ENCODE measurements around the gene COX6B1.
A peak's percentile ranks its signal among the peaks of the same experiment; 100 is the strongest.

The COX6B1 gene

GRCh38 chr19:35693422-35693821, 45.3 kb downstream of the COX6B1 start:
- no peak overlapping the region for H3K4me3 ChIP-seq (ENCODE audit: control insufficient read depth in 1 of 7, extremely low read depth in 1 of 7, insufficient read depth in 4 of 7, low read depth in 2 of 7, low read length in 6 of 7)
- CTCF ChIA-PET: interaction anchor here (0.7 to 5.3 kb wide), 7 partner anchors 9 to 66 kb away, joined by 3 to 43 read pairs (median 3); partner anchors contain the start of gene COX6B1
- no peaks in the 10 kb centered on the region for H3K9me3 ChIP-seq (ENCODE audit: control extremely low read depth in 1 of 5, control insufficient read depth in 4 of 5, insufficient read depth in 2 of 5, low read depth in 1 of 5, low read length in 4 of 5)
- 5% methylated on average over 3 of the region's 8 CpGs for WGBS (ENCODE audit: insufficient coverage)
- no peaks in the 10 kb centered on the region for H3K36me3 ChIP-seq (ENCODE audit: control insufficient read depth in 4 of 4, insufficient read depth in 4 of 4, low read length in 3 of 4)
- DNase-seq: no peak
- H3K27ac ChIP-seq (ENCODE audit: insufficient read depth in 1 of 2, low read depth in 1 of 2, low read length in 2 of 2, poor library complexity in 1 of 2, severe bottlenecking in 2 of 2): no peak overlapping the region
- peaks cover 0 to 4% (median 0%) of the 10 kb centered on the region in 5 experiments for H3K27me3 ChIP-seq (replicated peaks in 2 of 5; ENCODE audit: control insufficient read depth in 4 of 5, insufficient read depth in 5 of 5, low read length in 4 of 5)
- POLR2A ChIA-PET: no interaction called here
- no peaks in the 10 kb centered on the region for H3K4me1 ChIP-seq (ENCODE audit: control extremely low read depth in 1 of 4, control insufficient read depth in 4 of 4, insufficient read depth in 4 of 4, low read length in 3 of 4)

GRCh38 chr19:35693835-35694599, 45.9 kb downstream of the COX6B1 start:
- Histone ChIP-seq H3K27me3 (replicated peaks in 2 of 5; ENCODE audit: control insufficient read depth in 4 of 5, insufficient read depth in 5 of 5, low read length in 4 of 5) (peaks cover 0 to 4% (median 0%) of the 10 kb centered on the region in 5 experiments), H3K9me3 (ENCODE audit: control extremely low read depth in 1 of 5, control insufficient read depth in 4 of 5, insufficient read depth in 2 of 5, low read depth in 1 of 5, low read length in 4 of 5) (no peaks in the 10 kb centered on the region), H3K4me1 (ENCODE audit: control extremely low read depth in 1 of 4, control insufficient read depth in 4 of 4, insufficient read depth in 4 of 4, low read length in 3 of 4) (no peaks in the 10 kb centered on the region), H3K27ac (ENCODE audit: insufficient read depth in 1 of 2, low read depth in 1 of 2, low read length in 2 of 2, poor library complexity in 1 of 2, severe bottlenecking in 2 of 2) (no peak overlapping the region), H3K4me3 (ENCODE audit: control insufficient read depth in 1 of 7, extremely low read depth in 1 of 7, insufficient read depth in 4 of 7, low read depth in 2 of 7, low read length in 6 of 7) (no peak overlapping the region), H3K36me3 (ENCODE audit: control insufficient read depth in 4 of 4, insufficient read depth in 4 of 4, low read length in 3 of 4) (no peaks in the 10 kb centered on the region)
- DNase-seq: peak; percentile 87 to 92 (median 91)
- WGBS (ENCODE audit: insufficient coverage): 29% methylated on average over 3 of the region's 8 CpGs
- ChIA-PET CTCF (interaction anchor here (0.7 to 5.3 kb wide), 10 partner anchors 8 to 147 kb away, joined by 3 to 43 read pairs (median 5); partner anchors contain the start of genes LIN37 and ZBTB32), POLR2A (no interaction called here)

GRCh38 chr19:35695895-35696422, 47.8 kb downstream of the COX6B1 start:
- WGBS (ENCODE audit: insufficient coverage): 90% methylated on average over 1 of the region's 2 CpGs
- Histone ChIP-seq H3K36me3 (ENCODE audit: control insufficient read depth in 4 of 4, insufficient read depth in 4 of 4, low read length in 3 of 4) (no peaks in the 10 kb centered on the region), H3K9me3 (ENCODE audit: control extremely low read depth in 1 of 5, control insufficient read depth in 4 of 5, insufficient read depth in 2 of 5, low read depth in 1 of 5, low read length in 4 of 5) (no peaks in the 10 kb centered on the region), H3K4me3 (ENCODE audit: control insufficient read depth in 1 of 7, extremely low read depth in 1 of 7, insufficient read depth in 4 of 7, low read depth in 2 of 7, low read length in 6 of 7) (no peak overlapping the region), H3K27ac (ENCODE audit: insufficient read depth in 1 of 2, low read depth in 1 of 2, low read length in 2 of 2, poor library complexity in 1 of 2, severe bottlenecking in 2 of 2) (no peak overlapping the region), H3K4me1 (ENCODE audit: control extremely low read depth in 1 of 4, control insufficient read depth in 4 of 4, insufficient read depth in 4 of 4, low read length in 3 of 4) (no peaks in the 10 kb centered on the region), H3K27me3 (replicated peaks in 2 of 5; ENCODE audit: control insufficient read depth in 4 of 5, insufficient read depth in 5 of 5, low read length in 4 of 5) (peaks cover 0 to 6% (median 0%) of the 10 kb centered on the region in 5 experiments)
- ChIA-PET POLR2A (interaction anchor here (0.6 kb wide), 1 partner anchor 235 kb away, joined by 3 read pairs; no protein-coding TSS in a partner anchor), CTCF (interaction anchor here (1.8 to 5.3 kb wide), 2 partner anchors 16 to 124 kb away, joined by 10 to 43 read pairs; no protein-coding TSS in a partner anchor)
- no peak for DNase-seq

GRCh38 chr19:35696835-35697234, 48.7 kb downstream of the COX6B1 start:
- Histone ChIP-seq H3K36me3 (ENCODE audit: control insufficient read depth in 4 of 4, insufficient read depth in 4 of 4, low read length in 3 of 4) (no peaks in the 10 kb centered on the region), H3K27me3 (replicated peaks in 2 of 5; ENCODE audit: control insufficient read depth in 4 of 5, insufficient read depth in 5 of 5, low read length in 4 of 5) (peaks cover 0 to 9% (median 0%) of the 10 kb centered on the region in 5 experiments), H3K27ac (ENCODE audit: insufficient read depth in 1 of 2, low read depth in 1 of 2, low read length in 2 of 2, poor library complexity in 1 of 2, severe bottlenecking in 2 of 2) (no peak overlapping the region), H3K4me3 (ENCODE audit: control insufficient read depth in 1 of 7, extremely low read depth in 1 of 7, insufficient read depth in 4 of 7, low read depth in 2 of 7, low read length in 6 of 7) (no peak overlapping the region), H3K4me1 (ENCODE audit: control extremely low read depth in 1 of 4, control insufficient read depth in 4 of 4, insufficient read depth in 4 of 4, low read length in 3 of 4) (peaks cover 0 to 1% (median 0%) of the 10 kb centered on the region in 4 experiments), H3K9me3 (ENCODE audit: control extremely low read depth in 1 of 5, control insufficient read depth in 4 of 5, insufficient read depth in 2 of 5, low read depth in 1 of 5, low read length in 4 of 5) (no peaks in the 10 kb centered on the region)
- CTCF ChIA-PET: interaction anchor here (0.9 to 5.3 kb wide), 3 partner anchors 10 to 113 kb away, joined by 3 to 43 read pairs (median 3); no protein-coding TSS in a partner anchor
- DNase-seq: no peak
- 94% methylated on average over 4 of the region's 4 CpGs for WGBS (ENCODE audit: insufficient coverage)
- POLR2A ChIA-PET: interaction anchor here (0.6 kb wide), 1 partner anchor 234 kb away, joined by 3 read pairs; no protein-coding TSS in a partner anchor

DNA sequence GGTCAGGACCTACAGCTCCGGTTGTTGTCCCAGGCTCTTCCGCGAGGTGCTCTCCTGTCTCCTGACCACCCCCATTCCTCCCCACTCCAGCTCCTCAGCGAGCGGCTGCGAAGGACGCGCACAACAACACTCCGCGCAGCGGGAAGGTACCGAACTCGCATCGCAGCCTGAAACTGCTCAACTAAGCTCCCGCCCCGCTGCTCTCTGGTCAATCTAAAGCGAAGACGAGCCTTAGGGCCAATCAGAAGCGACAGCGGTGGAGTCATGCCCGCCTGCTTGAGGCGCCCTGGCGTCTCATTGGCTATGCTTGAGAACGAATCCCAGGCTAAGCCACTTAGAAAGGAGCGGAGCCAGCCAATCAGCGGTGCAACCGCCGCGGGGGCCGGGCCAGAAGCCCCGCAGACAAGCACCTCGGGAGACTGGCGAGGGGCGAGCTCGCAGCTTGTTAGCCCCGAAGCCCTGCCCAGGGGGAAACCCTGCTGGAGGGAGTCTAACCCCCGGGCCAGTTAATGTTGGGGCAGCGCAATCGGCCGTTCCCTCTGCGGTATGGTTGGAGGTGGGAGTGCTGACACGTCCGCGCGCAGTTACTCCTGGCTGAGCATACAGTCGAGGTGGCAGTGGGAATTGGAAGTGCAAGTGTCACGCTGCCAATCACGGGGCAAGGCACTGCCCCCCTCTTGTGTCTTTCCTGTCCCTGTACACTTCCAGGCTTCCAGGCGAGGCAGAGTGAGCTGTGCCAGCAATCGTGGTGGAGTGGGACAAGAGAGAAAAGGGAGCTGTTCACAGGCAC, 54.3 kb downstream of the COX6B1 start:
- DNase-seq: peak; percentile 97 to 99 (median 98)
- H3K4me3 ChIP-seq (ENCODE audit: control insufficient read depth in 1 of 7, extremely low read depth in 1 of 7, insufficient read depth in 4 of 7, low read depth in 2 of 7, low read length in 6 of 7): peak overlapping the region; percentile 15 to 83 (median 69)
- no peaks in the 10 kb centered on the region for H3K36me3 ChIP-seq (ENCODE audit: control insufficient read depth in 4 of 4, insufficient read depth in 4 of 4, low read length in 3 of 4)
- POLR2A ChIA-PET: interaction anchor here (0.5 kb wide), 1 partner anchor 118 kb away, joined by 3 read pairs; no protein-coding TSS in a partner anchor
- H3K27me3 ChIP-seq (replicated peaks in 2 of 5; ENCODE audit: control insufficient read depth in 4 of 5, insufficient read depth in 5 of 5, low read length in 4 of 5): peaks cover 0 to 18% (median 5%) of the 10 kb centered on the region in 5 experiments
- H3K4me1 ChIP-seq (ENCODE audit: control extremely low read depth in 1 of 4, control insufficient read depth in 4 of 4, insufficient read depth in 4 of 4, low read length in 3 of 4): peaks cover 0 to 12% (median 10%) of the 10 kb centered on the region in 4 experiments
- no peaks in the 10 kb centered on the region for H3K9me3 ChIP-seq (ENCODE audit: control extremely low read depth in 1 of 5, control insufficient read depth in 4 of 5, insufficient read depth in 2 of 5, low read depth in 1 of 5, low read length in 4 of 5)
- under 1% methylated on average over 31 of the region's 50 CpGs for WGBS (ENCODE audit: insufficient coverage)
- CTCF ChIA-PET: interaction anchor here (0.6 to 2.6 kb wide), 9 partner anchors 8 to 638 kb away, joined by 3 to 10 read pairs (median 5); no protein-coding TSS in a partner anchor
- no peak overlapping the region for H3K27ac ChIP-seq (ENCODE audit: insufficient read depth in 1 of 2, low read depth in 1 of 2, low read length in 2 of 2, poor library complexity in 1 of 2, severe bottlenecking in 2 of 2)

- H3K4me3 ChIP-seq (ENCODE audit: control insufficient read depth in 1 of 7, extremely low read depth in 1 of 7, insufficient read depth in 4 of 7, low read depth in 2 of 7, low read length in 6 of 7): no peak overlapping the region
- CTCF ChIA-PET: interaction anchor here (1.0 to 2.6 kb wide), 5 partner anchors 9 to 116 kb away, joined by 3 to 10 read pairs (median 6); no protein-coding TSS in a partner anchor
- 48% methylated on average over 5 of the region's 9 CpGs for WGBS (ENCODE audit: insufficient coverage)
Observed at GRCh38 chr19:35703343-35703742, 55.2 kb downstream of the COX6B1 start.

More at GRCh38 chr19:35703343-35703742, 55.2 kb downstream of the COX6B1 start:
- Histone ChIP-seq H3K27ac (ENCODE audit: insufficient read depth in 1 of 2, low read depth in 1 of 2, low read length in 2 of 2, poor library complexity in 1 of 2, severe bottlenecking in 2 of 2) (no peak overlapping the region), H3K36me3 (ENCODE audit: control insufficient read depth in 4 of 4, insufficient read depth in 4 of 4, low read length in 3 of 4) (no peaks in the 10 kb centered on the region), H3K4me1 (ENCODE audit: control extremely low read depth in 1 of 4, control insufficient read depth in 4 of 4, insufficient read depth in 4 of 4, low read length in 3 of 4) (peaks cover 0 to 12% (median 10%) of the 10 kb centered on the region in 4 experiments), H3K27me3 (replicated peaks in 2 of 5; ENCODE audit: control insufficient read depth in 4 of 5, insufficient read depth in 5 of 5, low read length in 4 of 5) (peaks cover 0 to 18% (median 5%) of the 10 kb centered on the region in 5 experiments), H3K9me3 (ENCODE audit: control extremely low read depth in 1 of 5, control insufficient read depth in 4 of 5, insufficient read depth in 2 of 5, low read depth in 1 of 5, low read length in 4 of 5) (no peaks in the 10 kb centered on the region)
- POLR2A ChIA-PET: no interaction called here
- no peak for DNase-seq
